Psoas muscle (tissue), 8 donors: ENCODE data around the gene ZHX3. TPM values are rescaled to one million over a fixed set of nuclear protein-coding genes. Genes with fewer than 3 reads are reported as not detected.

ENCODE experiments used
- ATAC-seq, 4 donors: fragments of 200-7000 bp; cut with Tn5 transposase; one replicate each; pipeline ENCODE4 v1.9.1; 2020; ENCODE audit warnings: moderate library complexity in 3 of 4, mild to moderate bottlenecking in 2 of 4
- DNase-seq, 2 donors: peaks; one replicate each; pipeline ENCODE4 v3.0.0-alpha.2; 2020
- H3K27ac ChIP-seq: fragments of 200-600 bp; one replicate; pipeline ENCODE4 v1.8.0; 2022
- H3K27me3 ChIP-seq, 3 donors: fragments of 200-600 bp in 1 of 3; one replicate each; pipeline versions ENCODE4 v1.6.1 to v1.8.0; 2013 to 2022; ENCODE audit warnings: low read length in 2 of 3, mild to moderate bottlenecking in 2 of 3, moderate library complexity in 1 of 3; ENCODE audit not compliant: insufficient read depth in 3 of 3
- H3K36me3 ChIP-seq, 2 donors: fragments of 200-600 bp in 1 of 2; one replicate each; pipeline versions ENCODE4 v1.6.1 to v1.8.0; 2013 to 2022; ENCODE audit warnings: low read depth in 1 of 2, mild to moderate bottlenecking in 1 of 2, moderate library complexity in 1 of 2; ENCODE audit not compliant: insufficient read depth in 1 of 2
- H3K4me1 ChIP-seq: fragments of 200-600 bp; one replicate; pipeline ENCODE4 v1.8.0; 2022
- H3K4me3 ChIP-seq: fragments of 200-600 bp; one replicate; pipeline ENCODE4 v1.8.0; 2022; ENCODE audit warnings: mild to moderate bottlenecking
- H3K9me3 ChIP-seq: fragments of 200-600 bp; one replicate; pipeline ENCODE4 v1.8.0; 2022
- WGBS, 3 donors: extraction: QIAGEN DNeasy Blood & Tissue Kit; methylation state at CpG; one replicate each; pipeline versions ENCODE4 v1.1.6 to v1.1.7; 2013; 5-methylcytosine and 5-hydroxymethylcytosine counted together
- intact Hi-C, 2 donors: fragments of 100-400 bp; cut with DNase I; formaldehyde crosslinking; loops; one replicate each; pipeline versions ENCODE4 v1.11.0 to v1.14.2; 2022
- polyA plus RNA-seq, 3 donors: library from polyadenylated mRNA; stranded (reverse); fragments of 200-250 nt; gene quantifications; one replicate each; pipeline ENCODE4 v1.2.3, GENCODE V29; 2013
- total RNA-seq, 4 donors: library from RNA; stranded (reverse); fragmentation: NEBNext Ultra II Directional in 2 of 4; extraction: Animal tissue kit (Norgen Biotek cat#: 25700) in 2 of 4; gene quantifications; one replicate each; pipeline versions ENCODE4 v1.2.1 to v1.2.4, GENCODE V29; 2021 to 2023
- TF ChIP-seq, protein P1 (sequence below): fragments of 200-600 bp; IDR thresholded peaks from one replicate; pipeline ENCODE4 v1.8.0; 2022; ENCODE audit warnings: antibody characterized with exemption
- donor health status: healthy with polysubstance abuse.
- donor health status: DM: no; HTN: no; CAD: no; lungs with moderate emphysema.
- donor health status: Bipolar disorder and iron deficiency.
- donor health status: healthy.
- donor health status: DM: yes; HTN: yes; CAD: no.
- donor health status: DM: no; HTN: no; CAD: no.
- donor health status: DM: no; HTN: no; CAD: no.
- donor health status: DM: yes; HTN: yes; CAD: no.

Gene ZHX3
- total and polyA plus RNA-seq, 7 donors = 7.0 to 47.7 (median 39.6) TPM

DNA sequence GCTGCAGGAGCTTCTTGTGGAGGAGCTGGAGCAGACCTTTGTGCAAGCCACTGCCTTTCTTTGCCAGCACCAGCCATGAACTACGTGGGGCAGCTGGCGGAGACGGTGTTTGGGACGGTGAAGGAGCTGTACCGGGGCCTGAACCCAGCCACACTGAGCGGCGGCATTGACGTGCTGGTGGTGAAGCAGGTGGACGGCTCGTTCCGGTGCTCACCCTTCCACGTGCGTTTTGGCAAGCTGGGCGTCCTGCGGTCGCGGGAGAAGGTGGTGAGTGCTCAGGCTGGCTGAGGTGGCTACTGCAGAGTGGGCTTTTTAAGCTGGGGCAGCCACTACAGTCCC, 28.2 kb upstream of the ZHX3 start:
- no peak overlapping the region for H3K4me3 ChIP-seq
- TF ChIP-seq, protein P1, sequence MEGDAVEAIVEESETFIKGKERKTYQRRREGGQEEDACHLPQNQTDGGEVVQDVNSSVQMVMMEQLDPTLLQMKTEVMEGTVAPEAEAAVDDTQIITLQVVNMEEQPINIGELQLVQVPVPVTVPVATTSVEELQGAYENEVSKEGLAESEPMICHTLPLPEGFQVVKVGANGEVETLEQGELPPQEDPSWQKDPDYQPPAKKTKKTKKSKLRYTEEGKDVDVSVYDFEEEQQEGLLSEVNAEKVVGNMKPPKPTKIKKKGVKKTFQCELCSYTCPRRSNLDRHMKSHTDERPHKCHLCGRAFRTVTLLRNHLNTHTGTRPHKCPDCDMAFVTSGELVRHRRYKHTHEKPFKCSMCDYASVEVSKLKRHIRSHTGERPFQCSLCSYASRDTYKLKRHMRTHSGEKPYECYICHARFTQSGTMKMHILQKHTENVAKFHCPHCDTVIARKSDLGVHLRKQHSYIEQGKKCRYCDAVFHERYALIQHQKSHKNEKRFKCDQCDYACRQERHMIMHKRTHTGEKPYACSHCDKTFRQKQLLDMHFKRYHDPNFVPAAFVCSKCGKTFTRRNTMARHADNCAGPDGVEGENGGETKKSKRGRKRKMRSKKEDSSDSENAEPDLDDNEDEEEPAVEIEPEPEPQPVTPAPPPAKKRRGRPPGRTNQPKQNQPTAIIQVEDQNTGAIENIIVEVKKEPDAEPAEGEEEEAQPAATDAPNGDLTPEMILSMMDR = no peak
- H3K4me1 ChIP-seq = peaks cover 7% of the 10 kb centered on the region
- H3K36me3 ChIP-seq = no peaks in the 10 kb centered on the region
- intact Hi-C loops = no loop called here
- 82 to 86% (median 83%) methylated on average over 16 to 17 of the region's 17 CpGs for WGBS, 3 donors
- no peaks in the 10 kb centered on the region for H3K27me3 ChIP-seq
- no peak for DNase-seq
- no peak overlapping the region for H3K27ac ChIP-seq
- ATAC-seq = no peak
- no peaks in the 10 kb centered on the region for H3K9me3 ChIP-seq

DNA sequence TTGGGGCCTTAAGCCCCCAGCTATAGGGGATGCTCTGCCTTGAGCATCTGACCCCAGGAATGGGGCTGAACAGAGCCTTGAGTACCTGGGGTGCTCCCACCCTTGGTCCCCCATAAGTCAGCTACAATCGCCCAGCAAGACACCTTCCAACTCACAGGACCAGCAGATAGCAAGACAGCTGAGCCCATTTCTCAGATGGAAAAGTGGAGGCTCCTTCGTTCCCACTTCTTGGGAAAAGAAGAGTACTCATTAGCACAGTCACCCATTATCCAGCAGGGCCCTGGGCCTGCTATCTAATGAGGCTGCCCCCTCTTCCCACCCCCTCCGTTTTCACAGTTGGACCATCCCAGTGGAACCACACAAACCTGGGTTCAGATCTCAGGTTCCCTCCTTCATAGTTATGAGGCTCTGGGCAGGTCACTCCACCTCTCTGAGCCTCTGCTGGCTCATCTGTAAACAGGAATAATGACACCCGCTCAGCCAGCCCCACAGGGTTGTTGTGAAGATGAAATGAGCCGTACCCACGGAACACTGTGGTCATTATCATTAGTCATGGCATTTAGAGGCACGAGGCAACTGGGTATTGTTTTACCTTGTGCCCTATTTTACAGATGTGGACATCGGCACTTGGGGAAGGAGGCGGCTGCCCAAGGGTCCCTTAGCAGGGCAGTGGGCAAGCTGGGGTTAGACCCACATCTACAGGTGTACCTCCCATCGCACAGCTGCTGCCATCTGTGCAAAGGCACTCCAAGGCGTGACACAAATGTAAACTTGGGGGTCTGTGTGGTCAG, 27.6 kb upstream of the ZHX3 start:
- Histone ChIP-seq H3K27me3 (no peaks in the 10 kb centered on the region), H3K9me3 (no peaks in the 10 kb centered on the region), H3K4me3 (no peak overlapping the region), H3K4me1 (peaks cover 7% of the 10 kb centered on the region), H3K27ac (no peak overlapping the region), H3K36me3 (no peaks in the 10 kb centered on the region)
- DNase-seq (no peak), ATAC-seq (no peak)
- TF ChIP-seq, protein P1 = no peak
- WGBS, 3 donors = 76 to 90% (median 80%) methylated on average over 11 of the region's 11 CpGs
- intact Hi-C loops = loop anchor here in 1 of 2 donors (5.0 kb wide), 1 partner anchor 98 kb away; no protein-coding TSS in a partner anchor

DNA sequence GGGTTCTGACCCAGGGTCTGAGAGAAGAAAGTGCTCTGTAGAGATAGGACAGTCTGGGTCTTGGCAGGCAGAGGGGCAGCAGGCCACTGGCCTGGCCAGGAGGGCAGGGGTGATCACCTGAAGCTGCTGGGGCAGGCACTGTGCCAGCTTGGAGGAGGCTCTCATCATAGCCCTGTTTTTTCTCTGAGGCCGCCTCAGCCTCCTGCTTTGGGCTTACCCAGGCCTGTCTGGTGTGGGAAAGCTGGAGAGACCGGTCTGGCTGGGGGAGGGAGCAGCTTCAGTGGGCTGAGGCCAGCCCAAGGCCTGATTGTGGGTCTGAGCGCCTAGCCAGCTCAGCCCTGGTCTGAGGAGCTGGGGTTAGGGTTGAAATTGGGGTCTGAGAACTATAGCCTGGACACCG, 26.9 kb upstream of the ZHX3 start:
- H3K4me3 ChIP-seq = no peak overlapping the region
- intact Hi-C loops = loop anchor here in 1 of 2 donors (5.0 kb wide), 1 partner anchor 97 kb away; no protein-coding TSS in a partner anchor
- H3K27ac ChIP-seq = no peak overlapping the region
- WGBS, 3 donors = 97 to 98% (median 97%) methylated on average over 4 of the region's 4 CpGs
- no peaks in the 10 kb centered on the region for H3K9me3 ChIP-seq
- H3K4me1 ChIP-seq = peaks cover 13% of the 10 kb centered on the region
- no peaks in the 10 kb centered on the region for H3K27me3 ChIP-seq
- no peaks in the 10 kb centered on the region for H3K36me3 ChIP-seq
- TF ChIP-seq, protein P1 = no peak
- ATAC-seq (no peak), DNase-seq (no peak)

DNA sequence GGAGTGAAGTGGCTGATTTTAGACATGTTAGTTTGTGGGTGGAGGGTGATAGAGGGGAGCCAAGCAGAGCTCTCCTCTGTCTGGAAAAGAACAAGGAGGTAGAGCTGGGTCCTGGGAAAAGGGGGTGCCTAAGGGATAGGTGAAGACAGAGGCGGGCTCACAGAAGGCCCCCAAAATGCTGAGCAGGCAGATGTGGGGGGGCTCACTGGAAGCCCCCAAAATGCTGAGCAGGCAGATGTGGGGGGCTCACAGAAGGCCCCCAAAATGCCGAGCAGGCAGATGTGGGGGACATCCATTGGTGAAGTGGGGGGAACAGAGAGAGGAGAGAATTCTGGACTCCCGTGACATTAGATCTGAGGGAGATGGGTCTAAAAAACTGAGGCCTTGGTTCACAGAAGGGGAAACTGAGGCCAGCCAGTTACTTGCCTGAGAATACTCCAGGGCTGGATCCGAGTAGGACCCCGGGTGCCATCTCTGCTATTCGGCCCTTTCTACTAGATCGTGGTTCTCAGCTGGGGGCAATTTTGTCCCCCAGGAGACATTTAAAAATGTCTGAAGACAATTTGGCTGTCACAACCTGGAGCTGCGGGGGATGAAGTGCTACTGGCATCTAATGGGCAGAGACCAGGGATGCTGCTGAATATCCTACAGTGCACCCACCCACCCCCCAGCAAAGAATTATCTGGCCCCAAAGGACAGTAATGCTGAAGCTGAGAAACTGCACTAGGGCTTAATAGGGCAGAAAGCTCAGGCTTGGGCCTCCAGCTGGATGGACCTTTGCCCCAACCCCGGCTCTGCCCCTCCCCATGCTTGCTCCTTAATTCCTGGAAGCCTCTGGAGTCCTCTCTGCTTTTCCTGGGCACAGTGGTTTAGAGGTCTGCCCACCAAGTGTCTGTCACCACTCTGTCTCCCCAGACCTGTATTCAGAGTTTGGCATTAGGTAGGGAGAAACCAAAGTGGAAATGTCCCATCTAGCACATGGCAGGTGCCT, 25.2 kb upstream of the ZHX3 start:
- intact Hi-C loops = loop anchor here in 1 of 2 donors (5.0 kb wide), 1 partner anchor 95 kb away; no protein-coding TSS in a partner anchor
- Histone ChIP-seq H3K9me3 (no peaks in the 10 kb centered on the region), H3K4me3 (no peak overlapping the region), H3K27me3 (no peaks in the 10 kb centered on the region), H3K4me1 (peaks cover 6% of the 10 kb centered on the region), H3K27ac (no peak overlapping the region), H3K36me3 (no peaks in the 10 kb centered on the region)
- DNase-seq (no peak), ATAC-seq (no peak)
- TF ChIP-seq, protein P1 = no peak
- 91 to 95% (median 94%) methylated on average over 9 of the region's 9 CpGs for WGBS, 3 donors
